GM23338 (cell line): Measurements from ENCODE around the gene HUS1. TPM values are rescaled to one million over a fixed set of nuclear protein-coding genes. Genes with fewer than 3 reads are reported as not detected.

Experiments
- ATAC-seq: fragments of 200-7000 bp; cut with Tn5 transposase; 3 replicates; pipeline ENCODE4 v1.9.1; 2020
- DNase-seq: peaks from one replicate; pipeline ENCODE4 v3.0.0-alpha.2; 2015; ENCODE audit warnings: low spot score
- H2AFZ ChIP-seq: fragments of 200-600 bp; sonication (generic); 2 replicates; pipeline ENCODE4 v1.8.0; 2016; ENCODE audit warnings: antibody characterized with exemption, mild to moderate bottlenecking, moderate library complexity
- H3F3A ChIP-seq: fragments of 200-600 bp; sonication (generic); replicated peaks from 2 replicates; pipeline ENCODE4 v1.8.0; 2017; ENCODE audit warnings: antibody characterized with exemption, mixed run types, low read depth
- H3K27ac ChIP-seq: fragments of 200-600 bp; sonication (generic); 2 replicates; pipeline ENCODE4 v1.6.1; 2016; ENCODE audit warnings: low read depth
- H3K27me3 ChIP-seq: fragments of 200-600 bp; sonication (generic); 2 replicates; pipeline ENCODE4 v1.8.0; 2016; ENCODE audit warnings: mild to moderate bottlenecking, mixed run types, moderate library complexity; ENCODE audit not compliant: insufficient read depth
- H3K36me3 ChIP-seq: fragments of 200-600 bp; sonication (generic); 2 replicates; pipeline ENCODE4 v1.8.0; 2016; ENCODE audit warnings: mild to moderate bottlenecking; ENCODE audit not compliant: insufficient read depth
- H3K4me1 ChIP-seq: fragments of 200-600 bp; sonication (generic); 2 replicates; pipeline ENCODE4 v1.8.0; 2016; ENCODE audit warnings: mild to moderate bottlenecking, moderate library complexity; ENCODE audit not compliant: insufficient read depth
- H3K4me2 ChIP-seq: fragments of 200-600 bp; sonication (generic); 2 replicates; pipeline ENCODE4 v1.7.1; 2017; ENCODE audit warnings: mixed run types
- H3K4me3 ChIP-seq: fragments of 200-600 bp; sonication (generic); 2 replicates; pipeline ENCODE4 v1.6.1; 2016; ENCODE audit warnings: mixed run types
- H3K79me2 ChIP-seq: fragments of 200-600 bp; sonication (generic); replicated peaks from 2 replicates; pipeline ENCODE4 v1.8.0; 2017; ENCODE audit warnings: mild to moderate bottlenecking; ENCODE audit not compliant: insufficient read depth
- H3K9me2 ChIP-seq: fragments of 200-600 bp; sonication (generic); 2 replicates; pipeline ENCODE4 v1.8.0; 2017; ENCODE audit not compliant: insufficient read depth
- H4K20me1 ChIP-seq: fragments of 200-600 bp; sonication (generic); replicated peaks from 2 replicates; pipeline ENCODE4 v1.8.0; 2017; ENCODE audit warnings: mild to moderate bottlenecking; ENCODE audit not compliant: insufficient read depth
- H3K27ac Mint-ChIP-seq: 2 replicates; pipeline ENCODE4 v1.8.0; 2020; ENCODE audit warnings: inconsistent platforms, mild to moderate bottlenecking, moderate library complexity, mixed read lengths
- H3K27me3 Mint-ChIP-seq: 3 replicates; pipeline ENCODE4 v1.8.0; 2022; ENCODE audit warnings: low read depth, mild to moderate bottlenecking, moderate library complexity, mixed read lengths, inconsistent platforms; ENCODE audit not compliant: insufficient read depth, poor library complexity
- H3K36me3 Mint-ChIP-seq: 3 replicates; pipeline ENCODE4 v1.8.0; 2021; ENCODE audit warnings: low read depth, mild to moderate bottlenecking, inconsistent platforms, moderate library complexity, mixed read lengths
- H3K4me1 Mint-ChIP-seq: 3 replicates; pipeline ENCODE4 v1.8.0; 2020; ENCODE audit warnings: mild to moderate bottlenecking, inconsistent platforms, mixed read lengths
- H3K4me3 Mint-ChIP-seq: 3 replicates; pipeline ENCODE4 v1.8.0; 2021; ENCODE audit warnings: moderate library complexity, mild to moderate bottlenecking, inconsistent platforms, mixed read lengths
- H3K9me3 Mint-ChIP-seq: 3 replicates; pipeline ENCODE4 v1.8.0; 2020; ENCODE audit warnings: moderate library complexity, mild to moderate bottlenecking, inconsistent platforms, mixed read lengths
- CTCF ChIP-seq, 2 experiments: fragments of 200-600 bp in 1 of 2; sonication (generic) in 1 of 2; conservative IDR thresholded peaks; 2 replicates each; pipeline versions ENCODE4 v1.5.1 to v1.6.1; 2016 to 2017; ENCODE audit warnings: antibody characterized with exemption in 2 of 2, low read depth in 2 of 2, mild to moderate bottlenecking in 2 of 2, moderate library complexity in 1 of 2
- ETS1 ChIP-seq: IDR thresholded peaks from 2 replicates; pipeline ENCODE4 v1.6.1; 2016; ENCODE audit warnings: antibody characterized with exemption
- EZH2 ChIP-seq: fragments of 200-600 bp; sonication (generic); IDR thresholded peaks from one replicate; pipeline ENCODE4 v1.8.0; 2017; ENCODE audit warnings: antibody characterized with exemption, mild to moderate bottlenecking, low read depth; ENCODE audit not compliant: unreplicated experiment
- EZH2phosphoT487 ChIP-seq: fragments of 200-600 bp; sonication (generic); IDR thresholded peaks from one replicate; pipeline ENCODE4 v1.8.1; 2018; ENCODE audit warnings: antibody characterized with exemption; ENCODE audit not compliant: unreplicated experiment
- JUNB ChIP-seq: IDR thresholded peaks from one replicate; pipeline ENCODE4 v1.6.1; 2016; ENCODE audit warnings: antibody characterized with exemption; ENCODE audit not compliant: unreplicated experiment
- STAT1 ChIP-seq: IDR thresholded peaks from one replicate; pipeline ENCODE4 v1.6.1; 2016; ENCODE audit warnings: antibody characterized with exemption; ENCODE audit not compliant: unreplicated experiment
- ZNF462 ChIP-seq: fragments of 250-450 bp; sonication (Bioruptor Pico); IDR thresholded peaks from 2 replicates; pipeline ENCODE4 v1.5.0; 2020; ENCODE audit warnings: mild to moderate bottlenecking, moderate library complexity
- polyA plus RNA-seq: library from polyadenylated mRNA; unstranded; fragments of >200 nt; fragmentation: Nextera tagmentation; extraction: Ambion mirVana; gene quantifications from 2 replicates; pipeline ENCODE4 v1.2.1, GENCODE V29; 2016
- total RNA-seq: library from RNA; depleted of rRNA; stranded (reverse); fragments of >200 nt; shearing (Covaris generic); gene quantifications from 2 replicates; pipeline ENCODE4 v1.2.3, GENCODE V29; 2014

Gene HUS1
- total and polyA plus RNA-seq, 2 experiments from 2014 or later, result 14.9 to 29.7 TPM

- ATAC-seq (no peak), DNase-seq (no peak)
- H3K4me1 ChIP-seq, result no peaks in the 10 kb centered on the region
- no peak overlapping the region for H3K27ac ChIP-seq
- H3K4me1 Mint-ChIP-seq, result peaks cover 3% of the 10 kb centered on the region
- H3K9me3 Mint-ChIP-seq, result no peaks in the 10 kb centered on the region; the same call in 2 of the 3 replicates
- H3K79me2 ChIP-seq, result no peaks in the 10 kb centered on the region
- peaks cover 11% of the 10 kb centered on the region; the same call in 1 of the 2 replicates for H3K9me2 ChIP-seq
- peaks cover 2% of the 10 kb centered on the region for H3K27me3 Mint-ChIP-seq
- H2AFZ ChIP-seq, result no peak overlapping the region
- H3K4me3 ChIP-seq, result no peak overlapping the region
- H3K27me3 ChIP-seq, result no peaks in the 10 kb centered on the region
- H3K4me2 ChIP-seq, result no peak overlapping the region
- H3K27ac Mint-ChIP-seq, result no peak overlapping the region
- H3K36me3 ChIP-seq, result no peaks in the 10 kb centered on the region
- H3K4me3 Mint-ChIP-seq, result no peak overlapping the region
- H4K20me1 ChIP-seq, result no peaks in the 10 kb centered on the region
- no peaks in the 10 kb centered on the region for H3F3A ChIP-seq
- H3K36me3 Mint-ChIP-seq, result no peaks in the 10 kb centered on the region
- no peak for TF ChIP-seq EZH2phosphoT487
- TF ChIP-seq EZH2, result no peak
- TF ChIP-seq CTCF (conservative IDR thresholded peaks at IDR 0.05; ENCODE audit: low read depth in 2 of 2), result no peak
These were observed 30.5 kb upstream of the HUS1 start for GRCh38 chr7:48009954-48010353.

- no peaks in the 10 kb centered on the region for H3K36me3 ChIP-seq
- peaks cover 7% of the 10 kb centered on the region for H3K4me1 Mint-ChIP-seq
- no peaks in the 10 kb centered on the region for H3K79me2 ChIP-seq
- no peak overlapping the region for H3K27ac ChIP-seq
- no peaks in the 10 kb centered on the region for H3K36me3 Mint-ChIP-seq
- H3K4me3 ChIP-seq, result no peak overlapping the region
- H3K9me2 ChIP-seq, result peaks cover 11% of the 10 kb centered on the region; the same call in 1 of the 2 replicates
- no peaks in the 10 kb centered on the region for H3K27me3 ChIP-seq
- DNase-seq (peak; percentile 27), ATAC-seq (peak; percentile 49)
- H3K9me3 Mint-ChIP-seq, result no peaks in the 10 kb centered on the region
- H3K27me3 Mint-ChIP-seq, result peaks cover 2% of the 10 kb centered on the region
- H3F3A ChIP-seq, result no peaks in the 10 kb centered on the region
- TF ChIP-seq CTCF (conservative IDR thresholded peaks at IDR 0.05; ENCODE audit: low read depth in 2 of 2) (peak; percentile 35 to 45), STAT1 (no peak), JUNB (no peak), EZH2 (no peak), ETS1 (no peak), ZNF462 (CRISPR knock-in tag) (no peak)
- H3K27ac Mint-ChIP-seq, result no peak overlapping the region
- H3K4me2 ChIP-seq, result no peak overlapping the region
- no peaks in the 10 kb centered on the region for H3K4me1 ChIP-seq
- no peaks in the 10 kb centered on the region for H4K20me1 ChIP-seq
- H3K4me3 Mint-ChIP-seq, result no peak overlapping the region
- 0 out of 2 replicates have a peak overlapping the region, but pooled peaks have one; percentile 48 for H2AFZ ChIP-seq
These were observed 29.8 kb upstream of the HUS1 start for GRCh38 chr7:48009257-48009656.
